T-cell (primary cell): Measurements from ENCODE around the gene WFS1. TPM values are rescaled to one million over a fixed set of nuclear protein-coding genes. Genes with fewer than 3 reads are reported as not detected.

Experiments
- ATAC-seq, 4 experiments: fragments of 200-7000 bp in 3 of 4; fragments of 150-1000 bp in 1 of 4; cut with Tn5 transposase; replicated peaks in 1 of 4; 1 replicate in 3 of 4; 2 replicates in 1 of 4; pipeline ENCODE4 v1.10.0; 2021; ENCODE audit warnings: moderate library complexity in 3 of 4, mild to moderate bottlenecking in 2 of 4, moderate number of reproducible peaks in 1 of 4
- CTCF ChIA-PET, 2 donors: fragments of 300-600 bp; sonication (Branson Sonifier 250); formaldehyde crosslinking; loops; one replicate each; lab custom pipeline; 2022; ENCODE audit warnings: antibody characterized with exemption in 2 of 2; lab: Charles Lee
- POLR2A ChIA-PET, 2 donors: fragments of 300-600 bp; sonication (Branson Sonifier 250); formaldehyde crosslinking; loops; one replicate each; lab custom pipeline; 2022; ENCODE audit warnings: antibody characterized with exemption in 2 of 2; lab: Charles Lee
- DNase-seq, 35 experiments: peaks; one replicate each; pipeline versions ENCODE4 v3.0.0 to v3.0.0-alpha.2; 2013 to 2023
- H3K27ac ChIP-seq: one replicate; pipeline ENCODE4 v1.5.1; 2013; ENCODE audit warnings: low read length
- H3K27me3 ChIP-seq, 2 experiments: replicated peaks in 1 of 2; 1 replicate in 1 of 2; 2 replicates in 1 of 2; pipeline versions ENCODE4 v1.6.1 to v1.7.0; 2013; ENCODE audit warnings: low read length in 1 of 2, mixed read lengths in 1 of 2; ENCODE audit not compliant: control insufficient read depth in 2 of 2, insufficient read depth in 2 of 2; ENCODE audit errors: extremely low read depth in 1 of 2
- H3K36me3 ChIP-seq, 2 donors: 1 replicate in 1 of 2; 2 replicates in 1 of 2; pipeline versions ENCODE4 v1.6.1 to v1.7.0; 2013; ENCODE audit warnings: low read length in 1 of 2; ENCODE audit not compliant: control insufficient read depth in 2 of 2, insufficient read depth in 1 of 2; ENCODE audit errors: extremely low read depth in 1 of 2
- H3K4me1 ChIP-seq, 2 experiments: 1 replicate in 1 of 2; 2 replicates in 1 of 2; pipeline versions ENCODE4 v1.6.1 to v1.7.0; 2013; ENCODE audit warnings: low read length in 2 of 2, mixed read lengths in 1 of 2; ENCODE audit not compliant: insufficient read depth in 2 of 2, control insufficient read depth in 1 of 2; ENCODE audit errors: extremely low read depth in 1 of 2
- H3K4me3 ChIP-seq, 2 donors: 1 replicate in 1 of 2; 2 replicates in 1 of 2; pipeline versions ENCODE4 v1.5.1 to v1.7.0; 2013; ENCODE audit warnings: mild to moderate bottlenecking in 2 of 2, low read length in 1 of 2, moderate library complexity in 1 of 2; ENCODE audit not compliant: control insufficient read depth in 1 of 2; ENCODE audit errors: extremely low read depth in 1 of 2
- H3K9me3 ChIP-seq: 2 replicates; pipeline ENCODE4 v1.7.0; 2013
- H3K27ac Mint-ChIP-seq, 2 donors: one replicate each; pipeline ENCODE4 v1.8.0; 2020 to 2021; ENCODE audit warnings: mild to moderate bottlenecking in 2 of 2, mixed read lengths in 2 of 2
- H3K27me3 Mint-ChIP-seq, 2 donors: one replicate each; pipeline ENCODE4 v1.8.0; 2021 to 2022; ENCODE audit warnings: mixed read lengths in 2 of 2
- H3K36me3 Mint-ChIP-seq: one replicate; pipeline ENCODE4 v1.8.0; 2021; ENCODE audit warnings: mixed read lengths
- H3K4me1 Mint-ChIP-seq, 3 donors: one replicate each; pipeline ENCODE4 v1.8.0; 2020 to 2022; ENCODE audit warnings: mixed read lengths in 3 of 3, mild to moderate bottlenecking in 1 of 3
- H3K4me3 Mint-ChIP-seq, 3 donors: one replicate each; pipeline ENCODE4 v1.8.0; 2020 to 2022; ENCODE audit warnings: mild to moderate bottlenecking in 3 of 3, mixed read lengths in 3 of 3, moderate library complexity in 3 of 3
- H3K9me3 Mint-ChIP-seq, 3 donors: one replicate each; pipeline ENCODE4 v1.8.0; 2020 to 2022; ENCODE audit warnings: mixed read lengths in 3 of 3
- WGBS: methylation state at CpG from one replicate; pipeline ENCODE4 v1.1.5; 2013; ENCODE audit warnings: missing lambda C conversion rate; ENCODE audit not compliant: insufficient coverage; 5-methylcytosine and 5-hydroxymethylcytosine counted together
- total RNA-seq, 35 experiments: library from RNA in 6 of 35; stranded (reverse) in 6 of 35; fragments of 120-200 nt in 1 of 35; gene quantifications; one replicate each; pipeline versions ENCODE4 v1.2.1 to v1.2.4 and lab custom pipeline; 2013 to 2026

WFS1 gene
- total RNA-seq, 5 donors from 2014 or later (not counting 1 experiment from before 2014, with no cell fraction given), result 3.2 to 6.2 (median 5.1) TPM

GRCh38 chr4:6273661-6273990 lies 4.0 kb downstream of the WFS1 start:
- Mint-ChIP-seq H3K4me1 (peaks cover 15 to 23% (median 19%) of the 10 kb centered on the region in 3 donors), H3K27me3 (peaks cover 0 to 7% of the 10 kb centered on the region in 2 donors), H3K36me3 (no peaks in the 10 kb centered on the region), H3K9me3 (no peaks in the 10 kb centered on the region), H3K4me3 (no peak overlapping the region), H3K27ac (no peak overlapping the region)
- Histone ChIP-seq H3K36me3 (no peaks in the 10 kb centered on the region), H3K27me3 (peaks cover 0 to 28% of the 10 kb centered on the region in 2 experiments), H3K9me3 (no peaks in the 10 kb centered on the region), H3K27ac (no peak overlapping the region), H3K4me3 (no peak overlapping the region), H3K4me1 (peaks cover 4 to 28% of the 10 kb centered on the region in 2 experiments)
- WGBS, result 80% methylated on average over 1 of the region's 1 CpG
- no peak for DNase-seq
- ChIA-PET POLR2A (no interaction called here), CTCF (interaction anchor here in 1 of 2 donors (0.6 kb wide), 1 partner anchor 73 kb away, joined by 3 read pairs; the partner anchor contains the start of gene JAKMIP1)
- no peak for ATAC-seq

GRCh38 chr4:6275351-6275750 lies 5.7 kb downstream of the WFS1 start:
- Mint-ChIP-seq H3K36me3 (no peaks in the 10 kb centered on the region), H3K27ac (no peak overlapping the region), H3K4me3 (no peak overlapping the region), H3K4me1 (peaks cover 12 to 25% (median 20%) of the 10 kb centered on the region in 3 donors), H3K27me3 (peaks cover 0 to 7% of the 10 kb centered on the region in 2 donors), H3K9me3 (no peaks in the 10 kb centered on the region)
- H3K4me3 ChIP-seq, result no peak overlapping the region
- peaks cover 0 to 21% of the 10 kb centered on the region in 2 experiments for H3K27me3 ChIP-seq
- H3K36me3 ChIP-seq, result no peaks in the 10 kb centered on the region
- CTCF ChIA-PET, result no interaction called here
- no peak overlapping the region for H3K27ac ChIP-seq
- ATAC-seq, result no peak
- WGBS, result 91% methylated on average over 10 of the region's 10 CpGs
- H3K4me1 ChIP-seq, result peaks cover 0 to 24% of the 10 kb centered on the region in 2 experiments
- POLR2A ChIA-PET, result no interaction called here
- H3K9me3 ChIP-seq, result no peaks in the 10 kb centered on the region
- DNase-seq, result no peak

- Mint-ChIP-seq H3K9me3 (no peaks in the 10 kb centered on the region), H3K36me3 (no peaks in the 10 kb centered on the region), H3K27ac (no peak overlapping the region), H3K4me1 (peaks cover 12 to 20% (median 15%) of the 10 kb centered on the region in 3 donors), H3K4me3 (no peak overlapping the region), H3K27me3 (peaks cover 0 to 4% of the 10 kb centered on the region in 2 donors)
- no peaks in the 10 kb centered on the region for H3K9me3 ChIP-seq
- ChIA-PET CTCF (no interaction called here), POLR2A (no interaction called here)
- ATAC-seq, result no peak
- DNase-seq, result no peak
- H3K4me3 ChIP-seq, result no peak overlapping the region
- H3K4me1 ChIP-seq, result peaks cover 0 to 16% of the 10 kb centered on the region in 2 experiments
- 93% methylated on average over 17 of the region's 22 CpGs for WGBS
- peaks cover 0 to 13% of the 10 kb centered on the region in 2 experiments for H3K27me3 ChIP-seq
- no peaks in the 10 kb centered on the region for H3K36me3 ChIP-seq
- no peak overlapping the region for H3K27ac ChIP-seq
Observed at GRCh38 chr4:6275898-6276806, 6.5 kb downstream of the WFS1 start.

GRCh38 chr4:6277139-6277802 lies 7.6 kb downstream of the WFS1 start:
- ATAC-seq, result no peak
- no peak overlapping the region for H3K27ac Mint-ChIP-seq

GRCh38 chr4:6277935-6278800 lies 8.5 kb downstream of the WFS1 start:
- H3K9me3 Mint-ChIP-seq, result no peaks in the 10 kb centered on the region
- H3K27me3 Mint-ChIP-seq, result no peaks in the 10 kb centered on the region
- H3K4me1 Mint-ChIP-seq, result peaks cover 6 to 14% (median 12%) of the 10 kb centered on the region in 3 donors
- WGBS, result 62% methylated on average over 15 of the region's 21 CpGs
- Histone ChIP-seq H3K27me3 (peaks cover 0 to 8% of the 10 kb centered on the region in 2 experiments), H3K4me3 (no peak overlapping the region), H3K27ac (no peak overlapping the region), H3K4me1 (peaks cover 0 to 15% of the 10 kb centered on the region in 2 experiments), H3K9me3 (no peaks in the 10 kb centered on the region), H3K36me3 (no peaks in the 10 kb centered on the region)
- DNase-seq (no peak), ATAC-seq (no peak)
- peak overlapping the region; percentile 22 to 23 for H3K27ac Mint-ChIP-seq
- ChIA-PET CTCF (interaction anchor here in 1 of 2 donors (1.0 kb wide), 1 partner anchor 26 kb away, joined by 3 read pairs; no protein-coding TSS in a partner anchor), POLR2A (no interaction called here)
- no peaks in the 10 kb centered on the region for H3K36me3 Mint-ChIP-seq
- H3K4me3 Mint-ChIP-seq, result peak overlapping the region in 1 of 3 donors; percentile 34

More at GRCh38 chr4:6277139-6277802, 7.6 kb downstream of the WFS1 start:
- Mint-ChIP-seq H3K27me3 (no peaks in the 10 kb centered on the region), H3K9me3 (no peaks in the 10 kb centered on the region), H3K4me3 (no peak overlapping the region), H3K36me3 (no peaks in the 10 kb centered on the region), H3K4me1 (peaks cover 6 to 14% (median 12%) of the 10 kb centered on the region in 3 donors)
- Histone ChIP-seq H3K36me3 (no peaks in the 10 kb centered on the region), H3K27me3 (peaks cover 0 to 8% of the 10 kb centered on the region in 2 experiments), H3K27ac (no peak overlapping the region), H3K4me3 (no peak overlapping the region), H3K9me3 (no peaks in the 10 kb centered on the region), H3K4me1 (peaks cover 0 to 15% of the 10 kb centered on the region in 2 experiments)
- WGBS, result 95% methylated on average over 22 of the region's 24 CpGs
- CTCF ChIA-PET, result no interaction called here
- POLR2A ChIA-PET, result no interaction called here
- no peak for DNase-seq
